Sigmoid colon (tissue), 4 donors: ENCODE data around the gene MAP3K20.

ENCODE experiments used
- EP300 ChIP-seq, 4 donors: sonication (generic); formaldehyde crosslinking; IDR thresholded peaks; one replicate each; pipeline ENCODE4 v1.6.1; 2017; ENCODE audit warnings: antibody characterized with exemption in 4 of 4
- POLR2A ChIP-seq, 2 donors: fragments of 450-650 bp; IDR thresholded peaks; one replicate each; pipeline ENCODE4 v1.6.1; 2016; ENCODE audit warnings: antibody characterized with exemption in 2 of 2, mild to moderate bottlenecking in 2 of 2, moderate library complexity in 2 of 2
- TF ChIP-seq, protein P1 (sequence below), 4 experiments: fragments of 450-650 bp in 3 of 4; fragments of 200-600 bp in 1 of 4; IDR thresholded peaks; one replicate each; pipeline ENCODE4 v1.5.1; 2016 to 2019; ENCODE audit warnings: antibody characterized with exemption in 4 of 4, mild to moderate bottlenecking in 3 of 4, moderate library complexity in 2 of 4

DNA sequence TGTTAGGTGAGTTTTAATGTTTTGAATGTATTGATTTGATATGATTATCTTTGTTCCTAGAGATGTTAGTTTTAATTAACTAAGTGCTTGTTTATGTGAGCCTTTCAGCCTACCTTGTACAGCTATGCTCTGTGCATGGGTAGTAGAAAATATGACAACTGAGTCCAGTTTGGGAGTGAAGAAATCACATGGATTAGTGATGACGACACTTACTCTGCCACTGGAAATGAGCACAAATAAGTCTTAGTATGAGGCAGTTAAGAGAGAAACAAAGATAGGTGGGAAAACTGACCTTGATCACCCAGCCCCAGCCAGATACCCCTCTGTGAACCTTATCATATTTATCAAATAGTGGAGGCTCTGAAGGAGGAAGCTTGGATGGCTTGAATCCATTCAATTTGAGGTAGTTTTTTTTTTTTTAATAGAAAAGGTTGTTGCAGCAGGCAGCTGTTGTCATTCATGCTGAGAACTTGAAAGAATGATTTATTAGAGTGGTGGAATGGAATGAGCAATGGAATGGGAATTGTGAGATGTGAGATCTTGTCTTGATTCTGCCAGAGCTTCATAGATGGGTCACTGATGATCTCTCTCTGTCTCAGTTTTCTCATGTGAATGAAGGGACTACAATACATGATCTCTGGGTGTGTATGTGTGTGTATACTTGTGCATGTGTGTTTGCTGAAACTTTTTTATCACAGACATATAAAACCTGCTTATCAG lies 96.4 kb downstream of the MAP3K20 start:
- TF ChIP-seq EP300 (IDR thresholded peaks at IDR 0.05) (no peak), POLR2A (IDR thresholded peaks at IDR 0.05) (no peak)
- TF ChIP-seq, protein P1, sequence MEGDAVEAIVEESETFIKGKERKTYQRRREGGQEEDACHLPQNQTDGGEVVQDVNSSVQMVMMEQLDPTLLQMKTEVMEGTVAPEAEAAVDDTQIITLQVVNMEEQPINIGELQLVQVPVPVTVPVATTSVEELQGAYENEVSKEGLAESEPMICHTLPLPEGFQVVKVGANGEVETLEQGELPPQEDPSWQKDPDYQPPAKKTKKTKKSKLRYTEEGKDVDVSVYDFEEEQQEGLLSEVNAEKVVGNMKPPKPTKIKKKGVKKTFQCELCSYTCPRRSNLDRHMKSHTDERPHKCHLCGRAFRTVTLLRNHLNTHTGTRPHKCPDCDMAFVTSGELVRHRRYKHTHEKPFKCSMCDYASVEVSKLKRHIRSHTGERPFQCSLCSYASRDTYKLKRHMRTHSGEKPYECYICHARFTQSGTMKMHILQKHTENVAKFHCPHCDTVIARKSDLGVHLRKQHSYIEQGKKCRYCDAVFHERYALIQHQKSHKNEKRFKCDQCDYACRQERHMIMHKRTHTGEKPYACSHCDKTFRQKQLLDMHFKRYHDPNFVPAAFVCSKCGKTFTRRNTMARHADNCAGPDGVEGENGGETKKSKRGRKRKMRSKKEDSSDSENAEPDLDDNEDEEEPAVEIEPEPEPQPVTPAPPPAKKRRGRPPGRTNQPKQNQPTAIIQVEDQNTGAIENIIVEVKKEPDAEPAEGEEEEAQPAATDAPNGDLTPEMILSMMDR (IDR thresholded peaks at IDR 0.05): no peak
